Measurements from ENCODE around the gene CTCF. TPM values are rescaled to one million over a fixed set of nuclear protein-coding genes. Genes with fewer than 3 reads are reported as not detected.

Gene CTCF
- total RNA-seq, 1 donor from 2014 or later, result 40.0 TPM

GRCh38 chr16:67652578-67653127, 90.3 kb downstream of the CTCF start:
- peak; percentile 46 for DNase-seq

DNA sequence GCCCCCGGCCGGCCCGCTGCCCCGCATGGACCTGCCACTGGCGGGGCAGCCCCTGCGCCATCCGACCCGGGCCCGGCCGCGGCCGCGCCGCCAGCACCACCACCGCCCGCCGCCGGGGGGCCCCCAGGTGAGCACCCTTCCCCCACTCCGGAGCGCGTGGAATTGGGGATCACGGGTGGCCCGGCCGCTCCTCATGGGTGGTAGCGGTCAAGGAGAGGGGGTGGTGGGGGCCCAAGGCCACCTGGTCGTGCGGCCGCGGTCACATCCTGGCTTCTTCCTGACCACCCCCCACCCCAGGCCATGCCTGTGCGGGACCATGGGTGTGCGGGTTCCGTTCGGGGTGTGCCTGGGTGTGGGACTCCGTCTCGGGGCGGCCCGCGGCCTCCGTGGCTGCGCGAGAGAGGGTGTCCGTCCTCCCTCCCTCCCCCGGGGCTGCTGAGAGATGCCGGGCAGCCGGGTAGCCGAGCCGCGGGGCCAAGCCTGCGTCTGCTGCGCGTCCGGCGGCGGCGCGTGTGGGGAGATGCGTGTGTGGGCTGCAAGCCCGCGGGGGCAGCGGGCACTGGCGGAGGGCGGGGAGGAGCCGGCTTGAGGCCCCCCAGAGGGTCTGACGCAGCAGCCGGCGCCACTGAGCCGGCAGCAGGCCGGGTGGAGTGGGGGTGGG, 90.9 kb downstream of the CTCF start:
- DNase-seq, result no peak

- no peak for DNase-seq
These were observed 91.6 kb downstream of the CTCF start for GRCh38 chr16:67653789-67654402.

GRCh38 chr16:67654403-67654911, 92.1 kb downstream of the CTCF start:
- no peak for DNase-seq

DNA sequence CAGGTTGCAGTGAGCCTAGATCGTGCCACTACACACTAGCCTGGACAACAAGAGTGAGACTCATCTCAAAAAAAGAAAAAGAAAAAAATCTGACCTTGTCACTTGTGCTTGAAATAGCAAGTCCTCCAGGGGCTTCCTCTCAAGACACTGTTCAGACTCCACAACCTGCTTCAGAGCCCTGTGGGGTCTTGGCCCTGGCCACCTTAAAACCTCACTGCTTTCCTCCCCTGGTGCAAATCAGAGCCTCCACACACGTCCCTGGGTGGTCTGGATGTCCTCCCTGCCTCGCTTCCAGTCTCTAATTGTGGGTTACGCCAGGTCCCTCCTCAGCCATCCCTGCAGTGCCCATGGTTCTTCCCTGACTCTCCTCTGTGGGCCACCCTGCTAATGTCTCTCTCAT, 93.0 kb downstream of the CTCF start:
- DNase-seq, result no peak

- no peak for DNase-seq
These were observed 94.2 kb downstream of the CTCF start for GRCh38 chr16:67656344-67657016.

GRCh38 chr16:67657017-67657608, 94.8 kb downstream of the CTCF start:
- no peak for DNase-seq

DNA sequence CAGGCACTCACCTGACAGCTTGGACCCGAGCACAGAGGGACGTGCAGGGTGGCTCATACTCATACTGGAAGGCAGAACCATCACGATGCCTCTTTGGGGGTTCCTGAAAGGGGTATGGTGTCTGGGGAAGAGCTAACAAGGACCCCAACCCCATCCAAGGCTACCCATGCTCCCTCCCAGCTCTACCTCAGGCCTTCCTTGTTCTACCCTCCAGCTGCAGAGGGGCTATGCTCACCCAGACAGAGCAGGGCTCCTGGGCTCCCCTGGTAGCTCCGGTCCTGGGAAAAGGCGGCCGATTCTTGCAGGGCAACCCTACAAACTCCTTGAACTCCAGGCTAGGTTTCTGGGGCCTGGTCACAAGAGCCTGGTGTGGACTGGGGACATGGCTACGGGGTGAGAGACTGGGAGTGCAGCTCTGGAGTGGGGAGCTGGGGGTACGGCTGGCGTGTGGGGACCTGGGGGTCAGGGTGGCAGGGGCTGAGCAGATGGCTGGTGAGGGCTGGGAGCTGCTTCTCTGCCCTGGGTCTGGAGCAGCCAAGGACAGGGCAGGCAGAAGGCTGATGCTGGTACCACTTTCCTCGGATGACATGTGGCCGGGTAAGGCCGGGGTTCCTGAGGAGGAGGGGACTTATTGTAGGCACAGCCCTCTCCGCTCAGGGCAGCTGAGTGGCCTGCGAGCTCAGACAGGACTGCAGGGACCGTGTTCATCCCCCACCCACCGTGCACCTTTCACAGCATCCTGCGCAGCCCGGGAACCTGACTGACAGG, 95.6 kb downstream of the CTCF start:
- no peak for DNase-seq

- no peak for DNase-seq
These were observed 96.7 kb downstream of the CTCF start for GRCh38 chr16:67658849-67659674.

DNA sequence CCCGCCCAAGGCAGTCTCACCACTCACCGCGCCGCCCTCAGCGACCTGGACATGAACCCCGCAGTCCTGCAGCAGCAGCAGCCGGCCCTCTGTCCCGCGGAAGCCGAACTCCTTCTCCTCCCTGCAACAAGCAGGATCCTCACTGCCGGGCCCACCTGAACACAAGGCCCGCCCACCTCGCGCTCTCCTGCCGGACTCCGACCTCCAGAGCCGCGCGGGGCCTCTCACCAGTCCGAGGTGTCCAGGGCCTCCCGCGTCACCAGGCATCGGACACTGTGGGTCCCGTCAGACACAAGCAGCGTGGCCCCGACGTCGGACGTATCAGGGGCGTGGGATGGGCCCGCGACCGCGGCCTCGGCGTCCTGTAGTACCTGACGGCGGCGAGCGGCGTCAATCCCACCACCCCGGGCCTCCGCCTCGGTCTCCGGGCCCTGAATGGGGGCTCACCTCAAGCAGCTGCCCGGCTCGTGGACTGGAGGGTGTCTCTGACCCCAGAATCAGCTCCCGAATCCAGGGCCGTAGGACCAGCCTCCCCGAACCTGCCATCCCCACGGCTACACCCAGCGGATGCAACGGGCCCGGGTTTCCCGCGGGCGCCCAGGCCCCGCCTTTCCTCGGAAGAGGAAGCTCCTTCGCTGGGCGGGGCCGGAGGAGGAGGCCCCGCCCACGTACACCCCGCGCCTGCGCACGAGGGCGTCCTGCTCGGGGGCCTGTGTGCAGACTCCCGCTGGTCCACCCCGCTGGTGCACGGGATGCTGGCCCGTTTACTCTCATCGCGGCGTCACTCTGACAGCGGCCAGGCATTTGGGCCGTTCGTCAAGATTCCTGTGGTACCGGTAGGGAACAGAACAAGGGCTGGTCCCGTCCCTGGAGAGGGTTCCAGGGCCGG, 97.6 kb downstream of the CTCF start, which contains the start of gene ACD:
Gene ACD (minus strand): TSS at position 586 of the 889 bp plus-strand sequence. CDS start 40 bp downstream, at position 546.
- DNase-seq, result peak; percentile 97

- peak; percentile 98 for DNase-seq
These were observed 98.3 kb downstream of the CTCF start, which contains the start of gene PARD6A for GRCh38 chr16:67660564-67661028. Gene PARD6A (plus strand): TSS chr16:67660960. CDS start chr16:67661039, 79 bp downstream.

DNA sequence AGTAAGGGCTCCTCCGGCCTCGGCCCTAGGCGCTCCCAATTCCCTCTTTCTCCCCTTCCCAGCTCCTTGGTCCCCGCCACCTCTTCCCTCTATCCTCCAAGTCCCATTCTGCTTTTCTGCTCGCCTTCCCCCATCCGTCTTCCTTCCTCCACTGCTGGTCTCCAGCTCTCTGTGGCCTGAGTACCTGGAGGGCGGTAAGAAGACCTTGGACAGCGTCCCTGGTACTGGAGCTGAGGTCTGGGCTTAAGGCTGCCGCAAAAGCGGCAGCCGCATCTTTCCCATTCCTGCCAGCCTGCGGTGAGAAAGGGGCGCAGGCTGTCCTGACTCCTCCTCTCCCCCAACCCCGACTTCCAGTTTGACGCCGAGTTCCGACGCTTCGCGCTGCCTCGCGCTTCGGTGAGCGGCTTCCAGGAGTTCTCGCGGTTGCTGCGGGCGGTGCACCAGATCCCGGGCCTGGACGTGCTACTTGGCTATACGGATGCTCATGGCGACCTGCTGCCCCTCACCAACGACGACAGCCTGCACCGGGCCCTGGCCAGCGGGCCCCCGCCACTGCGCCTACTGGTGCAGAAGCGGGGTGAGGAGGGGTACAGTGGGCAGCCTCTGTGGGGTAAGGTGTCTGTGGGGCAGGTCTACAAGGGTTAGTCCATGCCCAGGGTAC, 98.9 kb downstream of the CTCF start:
- DNase-seq, result peak; percentile 60

DNA sequence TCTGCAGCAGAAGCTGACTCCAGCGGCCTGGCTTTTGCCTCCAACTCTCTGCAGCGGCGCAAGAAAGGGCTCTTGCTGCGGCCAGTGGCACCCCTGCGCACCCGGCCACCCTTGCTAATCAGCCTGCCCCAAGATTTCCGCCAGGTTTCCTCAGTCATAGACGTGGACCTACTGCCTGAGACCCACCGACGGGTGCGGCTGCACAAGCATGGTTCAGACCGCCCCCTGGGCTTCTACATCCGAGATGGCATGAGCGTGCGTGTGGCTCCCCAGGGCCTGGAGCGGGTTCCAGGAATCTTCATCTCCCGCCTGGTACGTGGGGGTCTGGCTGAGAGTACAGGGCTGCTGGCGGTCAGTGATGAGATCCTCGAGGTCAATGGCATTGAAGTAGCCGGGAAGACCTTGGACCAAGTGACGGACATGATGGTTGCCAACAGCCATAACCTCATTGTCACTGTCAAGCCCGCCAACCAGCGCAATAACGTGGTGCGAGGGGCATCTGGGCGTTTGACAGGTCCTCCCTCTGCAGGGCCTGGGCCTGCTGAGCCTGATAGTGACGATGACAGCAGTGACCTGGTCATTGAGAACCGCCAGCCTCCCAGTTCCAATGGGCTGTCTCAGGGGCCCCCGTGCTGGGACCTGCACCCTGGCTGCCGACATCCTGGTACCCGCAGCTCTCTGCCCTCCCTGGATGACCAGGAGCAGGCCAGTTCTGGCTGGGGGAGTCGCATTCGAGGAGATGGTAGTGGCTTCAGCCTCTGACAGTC, 99.7 kb downstream of the CTCF start:
- no peak for DNase-seq

GRCh38 chr16:67662653-67663010, 100.3 kb downstream of the CTCF start:
- no peak for DNase-seq

GRCh38 chr16:67663151-67663876, 101.0 kb downstream of the CTCF start:
- DNase-seq, result no peak

GRCh38 chr16:67663877-67664222, 101.5 kb downstream of the CTCF start:
- DNase-seq, result no peak

DNA sequence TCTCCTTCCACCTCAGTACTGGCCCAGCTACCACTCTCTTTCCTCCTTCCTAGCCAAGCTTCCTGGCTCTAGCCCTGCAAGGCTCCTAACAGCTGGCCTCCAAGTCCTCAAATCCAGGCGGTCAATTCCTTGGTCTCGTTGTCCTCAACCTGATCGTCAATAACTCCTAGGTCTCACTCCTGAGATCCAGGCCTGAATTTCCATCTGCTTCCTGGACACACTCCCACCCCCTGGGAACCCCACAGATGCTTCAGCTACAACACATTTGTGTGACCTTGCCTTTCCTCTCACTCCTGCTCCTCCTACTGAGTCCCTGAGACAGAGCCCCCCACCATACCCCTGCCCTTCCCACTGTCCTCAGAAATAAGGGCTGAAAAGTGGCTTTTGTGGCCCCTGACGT, 101.9 kb downstream of the CTCF start:
- no peak for DNase-seq

DNA sequence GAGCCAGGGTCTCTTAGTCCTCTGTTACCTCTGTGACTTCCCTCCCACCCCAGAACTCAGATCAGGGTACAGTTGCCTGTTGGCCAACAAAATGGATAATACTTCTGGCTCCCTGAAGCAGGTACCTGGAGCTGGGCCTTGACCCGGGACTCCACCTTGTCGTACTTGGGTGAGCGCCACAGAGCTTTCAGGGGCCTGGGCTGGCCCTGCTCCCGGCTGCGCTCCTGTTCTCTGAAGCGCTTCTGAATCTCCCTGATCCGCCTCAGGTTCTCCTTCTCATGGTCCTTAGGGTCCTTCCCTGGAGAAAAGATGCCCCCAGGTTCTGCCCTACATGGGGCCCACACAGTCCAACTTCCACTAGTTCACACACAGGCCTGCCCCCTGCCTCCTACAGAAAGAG, 102.5 kb downstream of the CTCF start:
- no peak for DNase-seq

Measured in tongue (tissue), 2 donors.